HCT116 (cell line): Measurements from ENCODE around the gene CTNNAL1.
A peak's percentile ranks its signal among the peaks of the same experiment; 100 is the strongest.

Experiments used
- CEBPB ChIP-seq: IDR thresholded peaks from 2 replicates; pipeline ENCODE4 v1.6.1; 2012; ENCODE audit warnings: low read depth
- ELF1 ChIP-seq: IDR thresholded peaks from 2 replicates; pipeline ENCODE4 v1.6.1; 2012; ENCODE audit warnings: low read depth, borderline replicate concordance
- EZH2 ChIP-seq: fragments of 200-600 bp; sonication (generic); IDR thresholded peaks from 2 replicates; pipeline ENCODE4 v1.6.1; 2017; ENCODE audit warnings: antibody characterized with exemption, mixed run types
- EZH2phosphoT487 ChIP-seq: fragments of 200-600 bp; IDR thresholded peaks from 2 replicates; pipeline ENCODE4 v1.6.1; 2018; ENCODE audit warnings: antibody characterized with exemption, borderline replicate concordance
- POLR2A ChIP-seq: IDR thresholded peaks from 2 replicates; pipeline ENCODE4 v1.7.0; 2011; ENCODE audit warnings: borderline replicate concordance; ENCODE audit not compliant: insufficient read depth, insufficient read length; ENCODE audit errors: extremely low read depth
- POLR2AphosphoS5 ChIP-seq: IDR thresholded peaks from 2 replicates; pipeline ENCODE4 v1.6.1; 2011; ENCODE audit warnings: mild to moderate bottlenecking, low read depth, low read length, moderate library complexity
- RAD21 ChIP-seq: IDR thresholded peaks from 2 replicates; pipeline ENCODE4 v1.6.1; 2012; ENCODE audit warnings: low read depth, mild to moderate bottlenecking
- SIN3A ChIP-seq: IDR thresholded peaks from 2 replicates; pipeline ENCODE4 v1.6.1; 2012; ENCODE audit warnings: low read depth
- YY1 ChIP-seq: IDR thresholded peaks from 2 replicates; pipeline ENCODE4 v1.6.1; 2011; ENCODE audit warnings: low read length, low read depth, moderate library complexity, mild to moderate bottlenecking; ENCODE audit not compliant: insufficient replicate concordance; ENCODE audit errors: extremely low read depth
- TF ChIP-seq, protein P1 (sequence below): IDR thresholded peaks from 2 replicates; pipeline ENCODE4 v1.6.1; 2012
- TF ChIP-seq, protein P2 (sequence below), 3 experiments: fragments of 200-600 bp in 1 of 3; sonication (generic) in 1 of 3; IDR thresholded peaks in 2 of 3; conservative IDR thresholded peaks in 1 of 3; 2 replicates each; pipeline ENCODE4 v1.5.1; 2012 to 2017; ENCODE audit warnings: low read depth in 2 of 3, low read length in 2 of 3, antibody characterized with exemption in 1 of 3, borderline replicate concordance in 1 of 3, control low read depth in 1 of 3, mild to moderate bottlenecking in 1 of 3, mixed read lengths in 1 of 3, mixed run types in 1 of 3, moderate library complexity in 1 of 3; ENCODE audit not compliant: insufficient read depth in 1 of 3
- TF ChIP-seq, protein P3 (sequence below): IDR thresholded peaks from 2 replicates; pipeline ENCODE4 v1.6.1; 2012; ENCODE audit warnings: low read depth
- TF ChIP-seq, protein P4 (sequence below): IDR thresholded peaks from 2 replicates; pipeline ENCODE4 v1.6.1; 2012

DNA sequence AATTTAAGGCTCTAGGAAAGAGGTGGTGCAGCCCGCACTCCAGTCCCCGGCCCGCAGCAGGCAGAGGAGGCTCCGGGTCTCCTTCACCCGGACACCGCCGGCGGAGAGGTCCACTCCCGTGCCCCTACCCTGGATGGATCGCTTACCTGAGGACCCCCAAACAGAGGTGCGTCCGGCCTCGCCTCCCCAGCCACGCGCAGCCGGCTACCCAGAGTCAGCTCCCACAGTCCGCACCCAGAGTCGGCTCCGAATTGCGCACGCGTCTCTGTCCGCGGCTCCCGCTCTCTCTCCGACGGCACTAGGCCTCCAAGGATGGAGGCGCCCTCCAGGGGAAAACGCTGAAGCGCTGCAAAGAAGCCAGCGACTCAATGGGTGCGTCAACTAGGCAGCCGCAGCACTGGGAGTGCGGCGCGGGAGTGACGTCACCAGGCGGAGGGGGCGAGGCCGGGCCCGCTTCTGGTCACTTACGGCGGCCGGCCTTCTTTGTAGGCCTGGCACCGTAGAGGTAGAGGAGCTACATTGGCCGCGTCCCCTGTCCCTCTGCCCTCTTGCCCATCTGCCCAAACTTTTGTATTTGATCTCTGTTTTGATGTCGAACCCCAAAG is 79.5 kb downstream of the CTNNAL1 start, which contains the start of gene ELP1:
- TF ChIP-seq, protein P1, sequence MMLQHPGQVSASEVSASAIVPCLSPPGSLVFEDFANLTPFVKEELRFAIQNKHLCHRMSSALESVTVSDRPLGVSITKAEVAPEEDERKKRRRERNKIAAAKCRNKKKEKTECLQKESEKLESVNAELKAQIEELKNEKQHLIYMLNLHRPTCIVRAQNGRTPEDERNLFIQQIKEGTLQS: no peak
- TF ChIP-seq YY1: peak; percentile 72
- TF ChIP-seq, protein P2, sequence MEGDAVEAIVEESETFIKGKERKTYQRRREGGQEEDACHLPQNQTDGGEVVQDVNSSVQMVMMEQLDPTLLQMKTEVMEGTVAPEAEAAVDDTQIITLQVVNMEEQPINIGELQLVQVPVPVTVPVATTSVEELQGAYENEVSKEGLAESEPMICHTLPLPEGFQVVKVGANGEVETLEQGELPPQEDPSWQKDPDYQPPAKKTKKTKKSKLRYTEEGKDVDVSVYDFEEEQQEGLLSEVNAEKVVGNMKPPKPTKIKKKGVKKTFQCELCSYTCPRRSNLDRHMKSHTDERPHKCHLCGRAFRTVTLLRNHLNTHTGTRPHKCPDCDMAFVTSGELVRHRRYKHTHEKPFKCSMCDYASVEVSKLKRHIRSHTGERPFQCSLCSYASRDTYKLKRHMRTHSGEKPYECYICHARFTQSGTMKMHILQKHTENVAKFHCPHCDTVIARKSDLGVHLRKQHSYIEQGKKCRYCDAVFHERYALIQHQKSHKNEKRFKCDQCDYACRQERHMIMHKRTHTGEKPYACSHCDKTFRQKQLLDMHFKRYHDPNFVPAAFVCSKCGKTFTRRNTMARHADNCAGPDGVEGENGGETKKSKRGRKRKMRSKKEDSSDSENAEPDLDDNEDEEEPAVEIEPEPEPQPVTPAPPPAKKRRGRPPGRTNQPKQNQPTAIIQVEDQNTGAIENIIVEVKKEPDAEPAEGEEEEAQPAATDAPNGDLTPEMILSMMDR (IDR thresholded peaks at IDR 0.05 in 2 of 3, conservative IDR thresholded peaks at IDR 0.05 in 1 of 3; ENCODE audit: borderline replicate concordance in 1 of 3, insufficient read depth in 1 of 3, low read depth in 2 of 3, low read length in 2 of 3): no peak
- peak; percentile 35 for TF ChIP-seq RAD21
- peak; percentile 54 for TF ChIP-seq POLR2A
- no peak for TF ChIP-seq EZH2phosphoT487
- TF ChIP-seq SIN3A: peak; percentile 81
- TF ChIP-seq, protein P3, sequence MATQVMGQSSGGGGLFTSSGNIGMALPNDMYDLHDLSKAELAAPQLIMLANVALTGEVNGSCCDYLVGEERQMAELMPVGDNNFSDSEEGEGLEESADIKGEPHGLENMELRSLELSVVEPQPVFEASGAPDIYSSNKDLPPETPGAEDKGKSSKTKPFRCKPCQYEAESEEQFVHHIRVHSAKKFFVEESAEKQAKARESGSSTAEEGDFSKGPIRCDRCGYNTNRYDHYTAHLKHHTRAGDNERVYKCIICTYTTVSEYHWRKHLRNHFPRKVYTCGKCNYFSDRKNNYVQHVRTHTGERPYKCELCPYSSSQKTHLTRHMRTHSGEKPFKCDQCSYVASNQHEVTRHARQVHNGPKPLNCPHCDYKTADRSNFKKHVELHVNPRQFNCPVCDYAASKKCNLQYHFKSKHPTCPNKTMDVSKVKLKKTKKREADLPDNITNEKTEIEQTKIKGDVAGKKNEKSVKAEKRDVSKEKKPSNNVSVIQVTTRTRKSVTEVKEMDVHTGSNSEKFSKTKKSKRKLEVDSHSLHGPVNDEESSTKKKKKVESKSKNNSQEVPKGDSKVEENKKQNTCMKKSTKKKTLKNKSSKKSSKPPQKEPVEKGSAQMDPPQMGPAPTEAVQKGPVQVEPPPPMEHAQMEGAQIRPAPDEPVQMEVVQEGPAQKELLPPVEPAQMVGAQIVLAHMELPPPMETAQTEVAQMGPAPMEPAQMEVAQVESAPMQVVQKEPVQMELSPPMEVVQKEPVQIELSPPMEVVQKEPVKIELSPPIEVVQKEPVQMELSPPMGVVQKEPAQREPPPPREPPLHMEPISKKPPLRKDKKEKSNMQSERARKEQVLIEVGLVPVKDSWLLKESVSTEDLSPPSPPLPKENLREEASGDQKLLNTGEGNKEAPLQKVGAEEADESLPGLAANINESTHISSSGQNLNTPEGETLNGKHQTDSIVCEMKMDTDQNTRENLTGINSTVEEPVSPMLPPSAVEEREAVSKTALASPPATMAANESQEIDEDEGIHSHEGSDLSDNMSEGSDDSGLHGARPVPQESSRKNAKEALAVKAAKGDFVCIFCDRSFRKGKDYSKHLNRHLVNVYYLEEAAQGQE: no peak
- TF ChIP-seq ELF1: no peak
- TF ChIP-seq, protein P4, sequence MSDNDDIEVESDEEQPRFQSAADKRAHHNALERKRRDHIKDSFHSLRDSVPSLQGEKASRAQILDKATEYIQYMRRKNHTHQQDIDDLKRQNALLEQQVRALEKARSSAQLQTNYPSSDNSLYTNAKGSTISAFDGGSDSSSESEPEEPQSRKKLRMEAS: peak; percentile 87
- no peak for TF ChIP-seq EZH2
- TF ChIP-seq CEBPB: no peak
- peak; percentile 82 for TF ChIP-seq POLR2AphosphoS5
